PC-3 (cell line): ENCODE measurements around the gene RCOR1. TPM values are rescaled to one million over a fixed set of nuclear protein-coding genes. Genes with fewer than 3 reads are reported as not detected.

Experiments
- ATAC-seq: fragments of 200-7000 bp; cut with Tn5 transposase; 2 replicates; pipeline ENCODE4 v1.9.1; 2020; ENCODE audit warnings: mild to moderate bottlenecking, moderate library complexity
- BruUV-seq: library from RNA; stranded (reverse); fragments of 400-500 nt; replicated peaks from 2 replicates; lab custom pipeline; 2021; lab: Mats Ljungman, UMichigan
- CTCF ChIA-PET: fragments of 300-600 bp; sonication (Branson Sonifier 250); formaldehyde crosslinking; loops from one replicate; lab custom pipeline; 2022; ENCODE audit warnings: antibody characterized with exemption; lab: Charles Lee
- POLR2A ChIA-PET: fragments of 300-600 bp; sonication (Branson Sonifier 250); formaldehyde crosslinking; loops from one replicate; lab custom pipeline; 2022; ENCODE audit warnings: antibody characterized with exemption; ENCODE audit not compliant: unreplicated experiment; lab: Charles Lee
- DNase-seq: peaks from one replicate; pipeline ENCODE4 v3.0.0-alpha.2; 2015
- H2AFZ ChIP-seq: fragments of 300-600 bp; sonication (generic); 2 replicates; pipeline ENCODE4 v1.6.0; 2016; ENCODE audit warnings: antibody characterized with exemption, low read length
- H3F3A ChIP-seq: fragments of 300-600 bp; sonication (generic); one replicate; pipeline ENCODE4 v1.6.0; 2017; ENCODE audit warnings: antibody characterized with exemption, low read length, control low read depth, mild to moderate bottlenecking; ENCODE audit not compliant: unreplicated experiment
- H3K27ac ChIP-seq: fragments of 300-600 bp; sonication (generic); 2 replicates; pipeline ENCODE4 v1.5.1; 2016; ENCODE audit warnings: mild to moderate bottlenecking, low read length
- H3K27me3 ChIP-seq: fragments of 300-600 bp; sonication (generic); 2 replicates; pipeline ENCODE4 v1.6.1; 2016; ENCODE audit warnings: low read length, mixed read lengths
- H3K36me3 ChIP-seq: fragments of 300-600 bp; sonication (generic); 2 replicates; pipeline ENCODE4 v1.6.1; 2016; ENCODE audit warnings: low read depth, mixed run types, low read length, mixed read lengths
- H3K4me1 ChIP-seq: fragments of 300-600 bp; sonication (generic); 2 replicates; pipeline ENCODE4 v1.5.1; 2016; ENCODE audit warnings: low read length; ENCODE audit not compliant: insufficient read depth
- H3K4me2 ChIP-seq: fragments of 300-600 bp; sonication (generic); 2 replicates; pipeline ENCODE4 v1.6.0; 2016; ENCODE audit warnings: low read length
- H3K4me3 ChIP-seq: fragments of 300-600 bp; sonication (generic); 2 replicates; pipeline ENCODE4 v1.5.1; 2016; ENCODE audit warnings: mild to moderate bottlenecking, low read length, mixed read lengths
- H3K79me2 ChIP-seq: fragments of 300-600 bp; sonication (generic); 2 replicates; pipeline ENCODE4 v1.6.1; 2017; ENCODE audit warnings: low read length, mixed read lengths
- H3K9ac ChIP-seq: fragments of 300-600 bp; sonication (generic); 2 replicates; pipeline ENCODE4 v1.6.0; 2016; ENCODE audit warnings: mild to moderate bottlenecking, low read length
- H3K9me2 ChIP-seq: fragments of 300-600 bp; sonication (generic); replicated peaks from 2 replicates; pipeline ENCODE4 v1.6.1; 2016; ENCODE audit warnings: mixed run types, low read length, mixed read lengths
- H3K9me3 ChIP-seq: fragments of 300-600 bp; sonication (generic); 2 replicates; pipeline ENCODE4 v1.6.1; 2016; ENCODE audit warnings: low read length, mixed read lengths
- H4K20me1 ChIP-seq: fragments of 300-600 bp; sonication (generic); 2 replicates; pipeline ENCODE4 v1.6.1; 2016; ENCODE audit warnings: low read length, mixed read lengths
- EZH2 ChIP-seq: fragments of 300-600 bp; sonication (generic); IDR thresholded peaks from one replicate; pipeline ENCODE4 v1.6.1; 2017; ENCODE audit warnings: antibody characterized with exemption, mild to moderate bottlenecking, low read length; ENCODE audit not compliant: unreplicated experiment
- EZH2phosphoT487 ChIP-seq: fragments of 300-600 bp; sonication (generic); IDR thresholded peaks from 2 replicates; pipeline ENCODE4 v1.6.1; 2018; ENCODE audit warnings: mild to moderate bottlenecking, antibody characterized with exemption, low read length, borderline replicate concordance
- intact Hi-C: fragments of 100-400 bp; cut with micrococcal nuclease; formaldehyde crosslinking; loops from 2 replicates; pipeline ENCODE4 v1.9.0; 2023
- total RNA-seq: library from RNA; depleted of rRNA; stranded (reverse); fragments of >200 nt; gene quantifications from 2 replicates; pipeline ENCODE4 v1.2.3, GENCODE V29; 2014
- TF ChIP-seq, protein P1 (sequence below): fragments of 300-600 bp; sonication (generic); conservative IDR thresholded peaks from 2 replicates; pipeline ENCODE4 v1.5.1; 2017; ENCODE audit warnings: antibody characterized with exemption, low read depth, mild to moderate bottlenecking, low read length

Gene RCOR1
- total RNA-seq, 1 experiment from 2014 or later: 22.2 TPM

DNA sequence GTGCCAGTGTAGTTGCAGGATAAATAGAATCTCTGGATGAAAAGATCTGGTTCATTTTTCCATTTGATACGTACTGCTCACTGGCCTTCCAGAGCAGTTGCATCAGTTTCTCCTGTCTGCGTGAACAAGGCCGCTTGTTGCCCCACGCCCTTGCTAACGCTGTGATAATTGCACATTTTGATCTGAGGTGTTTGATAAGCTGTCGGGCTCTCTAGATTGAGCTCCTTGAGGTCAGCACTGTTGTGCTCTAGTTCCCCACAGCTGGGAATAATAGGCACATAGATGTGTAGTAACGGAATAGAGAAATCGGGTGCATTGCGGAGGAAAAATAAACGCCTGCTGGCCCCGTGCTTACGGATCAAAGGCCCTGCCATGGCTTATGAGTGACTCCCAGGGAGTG lies 142.0 kb downstream of the RCOR1 start:
- ATAC-seq: no peak
- peaks cover 5% of the 10 kb centered on the region for H3K36me3 ChIP-seq
- H3K9ac ChIP-seq: no peak overlapping the region
- no peaks in the 10 kb centered on the region for H3K4me1 ChIP-seq
- no TSS peak for BruUV-seq
- DNase-seq: no peak
- H3K27ac ChIP-seq: no peak overlapping the region
- H2AFZ ChIP-seq: no peak overlapping the region
- TF ChIP-seq EZH2: no peak
- no peak for TF ChIP-seq EZH2phosphoT487
- TF ChIP-seq, protein P1, sequence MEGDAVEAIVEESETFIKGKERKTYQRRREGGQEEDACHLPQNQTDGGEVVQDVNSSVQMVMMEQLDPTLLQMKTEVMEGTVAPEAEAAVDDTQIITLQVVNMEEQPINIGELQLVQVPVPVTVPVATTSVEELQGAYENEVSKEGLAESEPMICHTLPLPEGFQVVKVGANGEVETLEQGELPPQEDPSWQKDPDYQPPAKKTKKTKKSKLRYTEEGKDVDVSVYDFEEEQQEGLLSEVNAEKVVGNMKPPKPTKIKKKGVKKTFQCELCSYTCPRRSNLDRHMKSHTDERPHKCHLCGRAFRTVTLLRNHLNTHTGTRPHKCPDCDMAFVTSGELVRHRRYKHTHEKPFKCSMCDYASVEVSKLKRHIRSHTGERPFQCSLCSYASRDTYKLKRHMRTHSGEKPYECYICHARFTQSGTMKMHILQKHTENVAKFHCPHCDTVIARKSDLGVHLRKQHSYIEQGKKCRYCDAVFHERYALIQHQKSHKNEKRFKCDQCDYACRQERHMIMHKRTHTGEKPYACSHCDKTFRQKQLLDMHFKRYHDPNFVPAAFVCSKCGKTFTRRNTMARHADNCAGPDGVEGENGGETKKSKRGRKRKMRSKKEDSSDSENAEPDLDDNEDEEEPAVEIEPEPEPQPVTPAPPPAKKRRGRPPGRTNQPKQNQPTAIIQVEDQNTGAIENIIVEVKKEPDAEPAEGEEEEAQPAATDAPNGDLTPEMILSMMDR: no peak
- H3K27me3 ChIP-seq: no peaks in the 10 kb centered on the region
- ChIA-PET CTCF (no interaction called here), POLR2A (no interaction called here)
- H4K20me1 ChIP-seq: no peaks in the 10 kb centered on the region
- no peaks in the 10 kb centered on the region for H3K79me2 ChIP-seq
- H3K4me3 ChIP-seq: no peak overlapping the region
- no peaks in the 10 kb centered on the region for H3K9me2 ChIP-seq
- H3F3A ChIP-seq: no peaks in the 10 kb centered on the region
- H3K9me3 ChIP-seq: no peaks in the 10 kb centered on the region
- intact Hi-C loops: no loop called here
- H3K4me2 ChIP-seq: no peak overlapping the region

DNA sequence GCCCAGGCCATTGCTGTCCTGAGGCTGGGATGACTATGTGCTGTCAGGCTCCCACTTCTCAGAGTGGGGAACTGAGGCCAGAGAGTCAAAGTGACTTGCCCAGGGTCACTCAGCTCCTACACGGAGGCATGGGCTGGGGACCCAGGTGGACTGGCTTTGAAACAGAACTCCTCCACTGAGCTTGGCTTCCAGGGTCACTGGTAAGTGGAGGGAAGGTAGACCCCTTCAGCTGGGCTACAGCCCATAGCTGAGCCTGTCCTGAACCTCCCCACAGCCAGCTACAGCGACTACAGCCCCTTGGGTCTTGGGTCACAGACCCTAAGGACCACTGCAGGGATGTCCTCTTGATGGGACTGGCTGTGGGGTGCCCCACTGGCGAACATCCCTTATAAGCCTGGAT lies 144.5 kb downstream of the RCOR1 start:
- no peak overlapping the region for H3K27ac ChIP-seq
- H3K9me3 ChIP-seq: no peaks in the 10 kb centered on the region
- peaks cover 4% of the 10 kb centered on the region for H3K36me3 ChIP-seq
- no peaks in the 10 kb centered on the region for H4K20me1 ChIP-seq
- CTCF ChIA-PET: no interaction called here
- TF ChIP-seq EZH2phosphoT487 (no peak), EZH2 (no peak)
- TF ChIP-seq, protein P1: no peak
- no peaks in the 10 kb centered on the region for H3K27me3 ChIP-seq
- H3F3A ChIP-seq: no peaks in the 10 kb centered on the region
- DNase-seq: no peak
- H3K79me2 ChIP-seq: no peaks in the 10 kb centered on the region
- H3K9me2 ChIP-seq: no peaks in the 10 kb centered on the region
- H2AFZ ChIP-seq: no peak overlapping the region
- no peak for ATAC-seq
- POLR2A ChIA-PET: no interaction called here
- H3K4me3 ChIP-seq: no peak overlapping the region
- no TSS peak for BruUV-seq
- no peak overlapping the region for H3K9ac ChIP-seq
- intact Hi-C loops: no loop called here
- no peak overlapping the region for H3K4me2 ChIP-seq
- no peaks in the 10 kb centered on the region for H3K4me1 ChIP-seq

DNA sequence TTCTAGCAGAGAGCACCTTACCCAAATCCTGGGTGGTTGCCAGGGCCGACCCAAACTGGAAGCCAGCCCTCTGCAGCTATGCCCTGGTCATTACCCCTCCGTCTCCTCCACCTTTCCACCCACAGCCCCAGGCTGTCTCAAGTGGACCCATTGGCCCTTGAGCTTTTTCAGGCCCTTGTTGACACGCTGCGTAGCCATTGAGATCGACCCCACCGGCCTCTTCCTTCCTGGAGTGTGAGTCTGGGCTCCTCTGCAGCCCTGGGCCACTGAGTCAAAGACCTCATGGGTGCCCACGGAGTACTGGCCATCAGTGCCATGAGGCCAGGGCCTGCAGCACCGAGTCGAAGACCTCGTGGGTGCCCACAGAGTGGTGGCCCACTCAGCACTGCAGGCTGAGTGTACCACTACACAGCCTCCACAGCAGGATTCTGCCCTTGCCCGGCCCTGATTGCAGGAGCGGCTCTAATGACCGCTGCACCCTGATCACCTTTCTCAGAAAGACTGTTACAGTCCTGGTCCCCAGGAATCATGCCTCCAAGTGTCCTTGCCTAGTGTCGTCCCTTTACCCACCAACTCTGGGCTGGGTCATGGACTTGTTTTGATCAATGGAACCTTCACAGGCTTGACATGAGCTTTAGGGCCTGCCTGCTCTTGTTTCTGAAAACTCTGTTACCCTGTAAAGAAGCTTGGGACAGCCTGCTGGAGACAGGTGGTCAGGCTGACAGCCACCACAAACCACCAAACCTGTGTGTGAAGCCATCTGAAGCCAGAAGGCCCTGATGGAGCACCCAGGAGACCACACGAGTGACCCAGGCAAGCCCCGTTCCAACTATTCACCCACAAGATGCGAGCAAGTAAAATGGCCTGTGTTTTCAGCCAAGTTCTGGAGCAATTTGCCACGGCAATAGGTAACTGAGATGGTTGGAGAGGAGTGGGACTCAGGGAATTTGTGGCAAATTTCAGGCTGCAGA lies 145.2 kb downstream of the RCOR1 start:
- no TSS peak for BruUV-seq
- POLR2A ChIA-PET: no interaction called here
- no peaks in the 10 kb centered on the region for H3K9me2 ChIP-seq
- H3K27me3 ChIP-seq: no peaks in the 10 kb centered on the region
- TF ChIP-seq EZH2: no peak
- TF ChIP-seq, protein P1: no peak
- TF ChIP-seq EZH2phosphoT487: no peak
- no peaks in the 10 kb centered on the region for H3F3A ChIP-seq
- no peak overlapping the region for H3K9ac ChIP-seq
- no peaks in the 10 kb centered on the region for H3K4me1 ChIP-seq
- intact Hi-C loops: no loop called here
- H3K9me3 ChIP-seq: no peaks in the 10 kb centered on the region
- CTCF ChIA-PET: no interaction called here
- H3K27ac ChIP-seq: no peak overlapping the region
- H3K4me3 ChIP-seq: no peak overlapping the region
- H4K20me1 ChIP-seq: no peaks in the 10 kb centered on the region
- H3K36me3 ChIP-seq: peaks cover 4% of the 10 kb centered on the region; the same call in 1 of the 2 replicates
- ATAC-seq (no peak), DNase-seq (no peak)
- H3K4me2 ChIP-seq: no peak overlapping the region
- H2AFZ ChIP-seq: no peak overlapping the region
- no peaks in the 10 kb centered on the region for H3K79me2 ChIP-seq
